Memory B cell (primary cell): ENCODE data around the gene POLR2E.
A peak's percentile ranks its signal among the peaks of the same experiment; 100 is the strongest.

ENCODE experiments used
- ATAC-seq: fragments of 150-1000 bp; cut with Tn5 transposase; 2 replicates; pipeline ENCODE4 v1.10.0; 2021; ENCODE audit warnings: low read depth, mild to moderate bottlenecking, moderate library complexity
- DNase-seq, 2 donors: peaks; one replicate each; pipeline ENCODE4 v3.0.0; 2022; ENCODE audit warnings: low spot score in 2 of 2
- H3K27ac Mint-ChIP-seq: one replicate; pipeline ENCODE4 v1.8.0; 2022; ENCODE audit warnings: mild to moderate bottlenecking, moderate library complexity, mixed read lengths
- H3K27me3 Mint-ChIP-seq: one replicate; pipeline ENCODE4 v1.8.0; 2022; ENCODE audit warnings: mixed read lengths
- H3K36me3 Mint-ChIP-seq: one replicate; pipeline ENCODE4 v1.8.0; 2022; ENCODE audit warnings: mild to moderate bottlenecking, mixed read lengths
- H3K4me1 Mint-ChIP-seq: one replicate; pipeline ENCODE4 v1.8.0; 2022; ENCODE audit warnings: mixed read lengths
- H3K4me3 Mint-ChIP-seq: one replicate; pipeline ENCODE4 v1.8.0; 2022; ENCODE audit warnings: mild to moderate bottlenecking, moderate library complexity, mixed read lengths
- H3K9me3 Mint-ChIP-seq: one replicate; pipeline ENCODE4 v1.8.0; 2022; ENCODE audit warnings: mixed read lengths

POLR2E gene

DNA sequence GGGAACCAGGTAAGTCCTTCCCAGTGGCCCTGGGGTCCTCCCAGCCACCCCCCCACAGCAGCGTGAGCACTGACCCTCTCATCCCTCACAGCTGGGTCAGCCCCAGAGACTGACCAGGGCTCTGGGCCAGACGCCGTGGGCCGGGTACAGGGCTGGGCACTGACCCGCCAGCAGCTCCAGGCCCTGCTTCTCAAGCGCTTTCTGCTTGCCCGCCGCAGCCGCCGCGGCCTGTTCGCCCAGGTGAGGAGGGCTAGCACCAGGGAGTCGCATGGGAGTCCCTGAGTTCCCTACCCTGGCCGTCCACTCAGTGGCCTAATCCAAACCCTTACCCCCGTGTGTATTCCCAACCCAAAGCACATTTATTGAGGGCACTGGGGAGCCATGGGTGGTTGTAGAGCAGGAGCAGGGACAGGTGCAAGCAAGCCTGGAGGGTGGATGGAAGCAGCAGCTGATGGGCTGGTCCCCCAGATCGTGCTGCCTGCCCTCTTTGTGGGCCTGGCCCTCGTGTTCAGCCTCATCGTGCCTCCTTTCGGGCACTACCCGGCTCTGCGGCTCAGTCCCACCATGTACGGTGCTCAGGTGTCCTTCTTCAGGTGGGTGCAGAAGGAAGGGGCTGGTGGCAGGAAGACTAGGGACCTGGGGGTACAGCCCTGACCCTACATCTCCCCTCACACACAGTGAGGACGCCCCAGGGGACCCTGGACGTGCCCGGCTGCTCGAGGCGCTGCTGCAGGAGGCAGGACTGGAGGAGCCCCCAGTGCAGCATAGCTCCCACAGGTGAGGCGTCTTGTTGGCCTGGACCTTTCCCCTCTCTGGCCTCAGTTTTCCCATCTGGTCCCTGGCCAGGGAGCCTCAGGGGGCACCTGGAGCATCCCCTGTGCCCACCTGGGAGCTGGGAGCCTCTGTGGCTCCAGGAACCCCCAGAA is 40.8 kb downstream of the POLR2E start:
- ATAC-seq = no peak
- Mint-ChIP-seq H3K36me3 (peaks cover 23% of the 10 kb centered on the region), H3K27ac (no peak overlapping the region), H3K27me3 (no peaks in the 10 kb centered on the region), H3K4me3 (no peak overlapping the region), H3K9me3 (no peaks in the 10 kb centered on the region), H3K4me1 (peaks cover 23% of the 10 kb centered on the region)
- no peak for DNase-seq

DNA sequence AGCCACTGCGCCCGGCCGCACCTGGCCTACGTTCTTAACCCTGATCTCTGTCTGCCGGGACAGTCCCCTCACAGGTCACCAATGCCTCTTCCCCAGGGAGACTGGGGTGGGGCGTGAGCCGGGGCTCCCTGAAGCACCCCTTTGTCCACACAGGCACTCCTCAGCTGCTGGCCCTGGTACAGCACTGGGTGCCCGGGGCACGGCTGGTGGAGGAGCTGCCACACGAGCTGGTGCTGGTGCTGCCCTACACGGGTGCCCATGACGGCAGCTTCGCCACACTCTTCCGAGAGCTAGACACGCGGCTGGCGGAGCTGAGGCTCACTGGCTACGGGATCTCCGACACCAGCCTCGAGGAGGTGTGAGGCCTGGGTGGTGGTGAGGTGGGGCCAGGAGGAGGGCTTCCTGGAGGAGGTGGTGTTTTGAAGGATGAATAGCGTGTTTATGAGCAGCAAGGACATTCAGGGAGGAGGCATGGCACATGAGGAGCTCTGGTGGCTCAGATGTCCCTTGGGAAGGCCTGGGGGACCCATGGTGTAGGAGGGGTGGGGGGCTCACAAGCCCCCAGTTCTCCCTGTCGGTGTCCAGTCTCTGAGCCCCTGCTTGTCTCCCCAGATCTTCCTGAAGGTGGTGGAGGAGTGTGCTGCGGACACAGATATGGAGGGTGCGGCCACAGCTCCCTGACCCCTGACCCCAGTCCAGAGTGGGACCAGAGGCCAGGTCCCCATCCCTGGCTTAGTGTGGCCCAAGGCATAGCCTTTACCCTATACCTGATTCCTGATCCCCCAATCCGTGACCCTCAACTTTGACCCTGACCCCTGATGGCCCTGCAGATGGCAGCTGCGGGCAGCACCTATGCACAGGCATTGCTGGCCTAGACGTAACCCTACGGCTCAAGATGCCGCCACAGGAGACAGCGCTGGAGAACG is 41.7 kb downstream of the POLR2E start:
- no peaks in the 10 kb centered on the region for H3K9me3 Mint-ChIP-seq
- H3K4me3 Mint-ChIP-seq = no peak overlapping the region
- peaks cover 21% of the 10 kb centered on the region for H3K4me1 Mint-ChIP-seq
- H3K27ac Mint-ChIP-seq = no peak overlapping the region
- ATAC-seq (no peak), DNase-seq (no peak)
- H3K27me3 Mint-ChIP-seq = no peaks in the 10 kb centered on the region
- H3K36me3 Mint-ChIP-seq = peaks cover 22% of the 10 kb centered on the region

DNA sequence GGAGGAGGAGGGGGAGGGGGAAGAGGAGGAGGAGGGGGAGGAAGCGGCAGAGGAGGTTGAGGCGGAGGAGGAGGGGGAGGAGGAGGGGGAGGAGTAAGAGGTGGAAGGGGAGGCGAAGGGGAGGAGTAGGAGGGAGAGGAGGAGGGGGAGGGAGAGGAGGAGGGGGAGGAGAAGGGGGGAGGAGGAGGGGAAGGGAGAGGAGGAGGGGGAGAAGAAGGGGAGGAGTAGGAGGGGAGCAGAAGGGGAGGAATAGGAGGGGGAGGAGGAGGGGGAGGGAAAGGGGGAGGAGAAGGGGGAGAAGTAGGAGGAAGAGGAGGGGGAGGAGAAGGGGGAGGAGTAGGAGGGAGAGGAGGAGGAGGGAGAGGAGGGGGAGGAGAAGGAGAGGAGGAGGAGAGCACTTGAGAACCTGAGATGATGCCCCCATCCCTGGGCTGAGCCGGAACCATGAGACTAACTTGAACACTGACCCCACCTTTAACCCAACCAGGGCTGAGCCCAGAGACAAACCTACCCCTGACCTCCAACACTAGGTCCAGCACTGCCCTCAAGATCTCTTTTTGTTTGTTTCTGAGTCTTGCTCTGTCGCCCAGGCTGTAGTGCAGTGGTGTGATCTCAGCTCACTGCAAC is 42.7 kb downstream of the POLR2E start:
- Mint-ChIP-seq H3K4me3 (no peak overlapping the region), H3K9me3 (no peaks in the 10 kb centered on the region), H3K4me1 (peaks cover 12% of the 10 kb centered on the region), H3K27me3 (no peaks in the 10 kb centered on the region), H3K27ac (no peak overlapping the region), H3K36me3 (peaks cover 20% of the 10 kb centered on the region)
- ATAC-seq (no peak), DNase-seq (no peak)

DNA sequence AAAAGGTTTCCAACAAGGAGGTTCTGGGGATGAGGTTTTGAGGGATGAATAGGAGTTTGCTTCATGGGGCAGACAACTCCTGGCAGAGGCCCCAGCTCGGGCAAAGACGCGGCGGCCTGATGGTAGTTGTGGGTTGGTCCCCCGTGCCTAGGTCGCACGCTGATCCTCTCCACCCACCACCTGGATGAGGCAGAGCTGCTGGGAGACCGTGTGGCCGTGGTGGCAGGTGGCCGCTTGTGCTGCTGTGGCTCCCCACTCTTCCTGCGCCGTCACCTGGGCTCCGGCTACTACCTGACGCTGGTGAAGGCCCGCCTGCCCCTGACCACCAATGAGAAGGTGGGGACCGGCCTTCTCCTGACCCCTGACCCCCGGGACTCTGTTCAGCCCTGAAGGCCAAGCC is 43.4 kb downstream of the POLR2E start:
- H3K4me1 Mint-ChIP-seq = peaks cover 11% of the 10 kb centered on the region

DNA sequence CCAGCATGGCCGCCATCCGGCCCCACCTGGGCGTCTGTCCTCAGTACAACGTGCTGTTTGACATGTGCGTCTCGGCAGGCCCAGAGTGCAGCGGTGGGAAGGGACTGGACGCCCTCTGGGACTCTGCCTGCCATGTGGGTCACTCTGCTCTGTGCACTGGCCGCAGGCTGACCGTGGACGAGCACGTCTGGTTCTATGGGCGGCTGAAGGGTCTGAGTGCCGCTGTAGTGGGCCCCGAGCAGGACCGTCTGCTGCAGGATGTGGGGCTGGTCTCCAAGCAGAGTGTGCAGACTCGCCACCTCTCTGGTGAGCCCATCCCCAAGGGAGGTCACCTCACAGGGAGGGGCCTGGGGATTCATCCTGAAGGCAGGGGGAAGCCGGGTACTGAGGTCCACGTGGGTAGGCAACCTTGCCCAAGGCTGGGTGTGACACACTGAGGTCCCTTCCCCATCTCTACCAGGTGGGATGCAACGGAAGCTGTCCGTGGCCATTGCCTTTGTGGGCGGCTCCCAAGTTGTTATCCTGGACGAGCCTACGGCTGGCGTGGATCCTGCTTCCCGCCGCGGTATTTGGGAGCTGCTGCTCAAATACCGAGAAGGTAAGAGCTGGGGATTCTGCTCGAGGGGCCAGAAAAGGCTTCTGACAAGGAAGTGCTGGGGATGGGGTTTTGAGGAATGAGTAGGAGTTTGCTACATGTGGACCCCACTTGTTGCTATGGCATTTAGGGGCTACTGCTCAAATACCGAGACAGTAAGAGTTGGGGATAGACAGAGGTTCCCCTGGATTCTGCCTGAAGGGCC is 44.0 kb downstream of the POLR2E start:
- Mint-ChIP-seq H3K27me3 (no peaks in the 10 kb centered on the region), H3K27ac (no peak overlapping the region), H3K36me3 (peaks cover 10% of the 10 kb centered on the region), H3K4me1 (peaks cover 5% of the 10 kb centered on the region), H3K9me3 (no peaks in the 10 kb centered on the region), H3K4me3 (no peak overlapping the region)
- no peak for DNase-seq
- ATAC-seq = no peak

More for the DNA sequence above, 43.4 kb downstream of the POLR2E start:
- Mint-ChIP-seq H3K27me3 (no peaks in the 10 kb centered on the region), H3K9me3 (no peaks in the 10 kb centered on the region), H3K27ac (no peak overlapping the region), H3K36me3 (peaks cover 16% of the 10 kb centered on the region), H3K4me3 (no peak overlapping the region)
- DNase-seq (no peak), ATAC-seq (no peak)

DNA sequence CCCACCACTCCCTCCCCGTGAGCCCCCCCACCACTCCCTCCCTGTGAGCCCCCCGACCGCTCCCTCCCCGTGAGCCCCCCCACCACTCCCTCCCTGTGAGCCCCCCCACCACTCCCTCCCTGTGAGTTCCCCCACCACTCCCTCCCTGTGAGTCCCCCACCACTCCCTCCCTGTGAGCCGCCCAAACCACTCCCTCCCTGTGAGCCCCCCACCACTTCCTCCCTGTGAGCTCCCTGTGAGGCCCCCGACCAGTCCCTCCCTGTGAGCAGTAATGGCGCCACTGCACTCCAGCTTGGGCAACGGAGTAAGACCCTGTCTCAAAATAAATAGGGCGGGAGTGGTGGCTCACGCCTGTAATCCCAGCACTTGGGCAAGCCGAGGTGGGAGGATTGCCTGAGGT is 45.4 kb downstream of the POLR2E start:
- peak overlapping the region; percentile 55 for H3K27ac Mint-ChIP-seq
- no peaks in the 10 kb centered on the region for H3K9me3 Mint-ChIP-seq
- H3K4me1 Mint-ChIP-seq = peaks cover 10% of the 10 kb centered on the region
- no peaks in the 10 kb centered on the region for H3K27me3 Mint-ChIP-seq
- ATAC-seq (no peak), DNase-seq (no peak)
- H3K4me3 Mint-ChIP-seq = no peak overlapping the region
- peaks cover 10% of the 10 kb centered on the region for H3K36me3 Mint-ChIP-seq

DNA sequence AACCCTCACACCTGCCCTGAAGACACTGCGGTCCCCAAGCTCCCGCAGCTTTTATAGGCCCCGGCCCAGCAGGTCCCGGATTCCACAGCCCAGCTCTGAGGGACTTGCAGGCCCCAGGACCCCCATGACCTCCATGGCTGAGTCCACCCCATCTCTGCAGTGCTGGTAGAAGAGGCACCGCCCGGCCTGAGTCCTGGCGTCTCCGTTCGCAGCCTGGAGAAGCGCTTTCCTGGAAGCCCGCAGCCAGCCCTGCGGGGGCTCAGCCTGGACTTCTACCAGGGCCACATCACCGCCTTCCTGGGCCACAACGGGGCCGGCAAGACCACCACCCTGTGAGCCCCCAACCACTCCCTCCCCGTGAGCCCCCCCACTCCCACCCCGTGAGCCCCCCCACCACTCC is 46.1 kb downstream of the POLR2E start:
- peaks cover 15% of the 10 kb centered on the region for H3K36me3 Mint-ChIP-seq
- H3K4me1 Mint-ChIP-seq = peaks cover 10% of the 10 kb centered on the region
- DNase-seq (no peak), ATAC-seq (no peak)
- no peak overlapping the region for H3K27ac Mint-ChIP-seq
- no peaks in the 10 kb centered on the region for H3K9me3 Mint-ChIP-seq
- H3K27me3 Mint-ChIP-seq = no peaks in the 10 kb centered on the region
- H3K4me3 Mint-ChIP-seq = no peak overlapping the region

DNA sequence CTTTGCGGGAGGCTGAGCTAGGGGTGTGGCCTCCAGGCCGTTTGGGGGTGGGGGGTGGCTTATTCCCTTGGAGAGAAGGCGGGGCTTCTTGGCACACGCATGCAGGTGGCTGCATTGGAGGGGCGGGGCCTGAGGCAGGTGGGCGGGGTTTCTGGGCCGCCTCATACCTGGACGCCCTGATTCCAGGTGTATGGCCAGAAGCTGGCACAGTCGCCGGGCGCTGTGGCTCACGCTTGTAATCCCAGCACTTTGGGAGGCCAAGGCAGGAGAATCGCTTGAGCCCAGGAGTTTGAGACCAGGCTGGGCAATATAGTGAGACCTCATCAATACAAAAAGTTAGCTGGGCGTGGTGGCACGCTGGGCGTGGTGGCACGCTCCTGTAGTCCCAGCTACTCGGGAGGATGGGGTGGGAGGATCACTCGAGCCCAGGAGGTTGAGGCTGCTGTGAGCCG is 47.5 kb downstream of the POLR2E start:
- peaks cover 9% of the 10 kb centered on the region for H3K4me1 Mint-ChIP-seq
- no peak overlapping the region for H3K4me3 Mint-ChIP-seq
- H3K36me3 Mint-ChIP-seq = peaks cover 8% of the 10 kb centered on the region
- no peaks in the 10 kb centered on the region for H3K9me3 Mint-ChIP-seq
- H3K27ac Mint-ChIP-seq = no peak overlapping the region
- peak; percentile 19 for ATAC-seq
- no peak for DNase-seq
- H3K27me3 Mint-ChIP-seq = no peaks in the 10 kb centered on the region

DNA sequence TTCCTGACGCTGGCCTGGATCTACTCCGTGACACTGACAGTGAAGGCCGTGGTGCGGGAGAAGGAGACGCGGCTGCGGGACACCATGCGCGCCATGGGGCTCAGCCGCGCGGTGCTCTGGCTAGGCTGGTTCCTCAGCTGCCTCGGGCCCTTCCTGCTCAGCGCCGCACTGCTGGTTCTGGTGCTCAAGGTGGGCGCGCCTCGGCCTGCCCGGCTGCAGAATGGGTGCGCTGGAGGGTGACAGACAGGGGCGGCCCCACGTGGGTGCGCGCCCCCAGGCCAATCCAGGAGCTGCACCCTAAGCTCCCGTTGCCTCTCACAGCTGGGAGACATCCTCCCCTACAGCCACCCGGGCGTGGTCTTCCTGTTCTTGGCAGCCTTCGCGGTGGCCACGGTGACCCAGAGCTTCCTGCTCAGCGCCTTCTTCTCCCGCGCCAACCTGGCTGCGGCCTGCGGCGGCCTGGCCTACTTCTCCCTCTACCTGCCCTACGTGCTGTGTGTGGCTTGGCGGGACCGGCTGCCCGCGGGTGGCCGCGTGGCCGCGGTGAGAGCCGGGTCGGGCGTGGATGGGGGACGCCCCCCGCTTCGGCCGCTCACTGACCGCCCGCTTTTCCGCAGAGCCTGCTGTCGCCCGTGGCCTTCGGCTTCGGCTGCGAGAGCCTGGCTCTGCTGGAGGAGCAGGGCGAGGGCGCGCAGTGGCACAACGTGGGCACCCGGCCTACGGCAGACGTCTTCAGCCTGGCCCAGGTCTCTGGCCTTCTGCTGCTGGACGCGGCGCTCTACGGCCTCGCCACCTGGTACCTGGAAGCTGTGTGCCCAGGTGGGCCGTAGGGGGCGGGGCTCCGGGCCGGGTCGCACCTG is 48.1 kb downstream of the POLR2E start:
- no peak overlapping the region for H3K4me3 Mint-ChIP-seq
- H3K9me3 Mint-ChIP-seq = no peaks in the 10 kb centered on the region
- peaks cover 10% of the 10 kb centered on the region for H3K36me3 Mint-ChIP-seq
- ATAC-seq (peak; percentile 37), DNase-seq (no peak)
- peaks cover 7% of the 10 kb centered on the region for H3K4me1 Mint-ChIP-seq
- no peak overlapping the region for H3K27ac Mint-ChIP-seq
- no peaks in the 10 kb centered on the region for H3K27me3 Mint-ChIP-seq

DNA sequence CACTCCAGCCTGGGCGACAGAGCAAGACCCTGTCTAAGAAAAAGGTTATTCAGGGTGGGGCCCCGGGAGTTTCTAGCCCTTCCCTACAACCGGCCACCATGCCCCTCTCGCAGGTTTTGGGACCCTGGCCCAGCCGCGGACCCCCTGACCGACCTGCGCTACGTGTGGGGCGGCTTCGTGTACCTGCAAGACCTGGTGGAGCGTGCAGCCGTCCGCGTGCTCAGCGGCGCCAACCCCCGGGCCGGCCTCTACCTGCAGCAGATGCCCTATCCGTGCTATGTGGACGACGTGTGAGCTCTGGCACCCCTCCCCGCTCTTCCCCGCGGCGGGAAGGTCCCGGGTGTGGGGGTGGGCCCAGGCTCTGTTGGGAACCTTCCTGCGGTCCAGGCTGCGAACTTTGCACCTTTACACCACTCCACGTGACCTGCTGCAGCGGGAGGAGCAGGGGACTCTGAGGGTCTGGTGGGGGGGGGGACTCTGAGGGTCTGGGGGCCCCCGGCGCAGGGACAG is 49.0 kb downstream of the POLR2E start:
- DNase-seq = no peak
- peaks cover 10% of the 10 kb centered on the region for H3K36me3 Mint-ChIP-seq
- H3K27ac Mint-ChIP-seq = no peak overlapping the region
- no peaks in the 10 kb centered on the region for H3K27me3 Mint-ChIP-seq
- no peak overlapping the region for H3K4me3 Mint-ChIP-seq
- no peaks in the 10 kb centered on the region for H3K9me3 Mint-ChIP-seq
- H3K4me1 Mint-ChIP-seq = peaks cover 7% of the 10 kb centered on the region
- no peak for ATAC-seq

DNA sequence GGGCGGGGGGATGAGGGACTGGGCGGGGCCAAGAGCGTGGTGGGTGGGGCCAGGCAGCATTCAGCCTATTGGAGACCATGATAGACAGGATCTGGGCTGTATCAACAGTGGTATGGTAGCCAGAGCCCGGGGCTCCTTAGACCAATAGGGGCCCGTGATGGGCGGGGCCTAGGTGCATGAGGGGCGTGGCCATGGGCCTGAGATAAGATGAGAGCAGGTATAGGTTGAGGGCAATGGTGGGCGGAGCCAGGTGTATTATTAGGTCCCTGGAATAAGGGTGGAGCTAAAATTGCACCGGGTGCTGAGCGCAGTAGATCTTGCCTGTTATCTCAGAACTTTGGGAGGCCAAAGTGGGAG is 50.0 kb downstream of the POLR2E start:
- Mint-ChIP-seq H3K36me3 (peaks cover 10% of the 10 kb centered on the region), H3K27me3 (no peaks in the 10 kb centered on the region), H3K4me1 (peaks cover 12% of the 10 kb centered on the region), H3K4me3 (no peak overlapping the region), H3K9me3 (no peaks in the 10 kb centered on the region), H3K27ac (no peak overlapping the region)
- DNase-seq (peak in 1 of 2 donors; percentile 53), ATAC-seq (peak; percentile 56)

DNA sequence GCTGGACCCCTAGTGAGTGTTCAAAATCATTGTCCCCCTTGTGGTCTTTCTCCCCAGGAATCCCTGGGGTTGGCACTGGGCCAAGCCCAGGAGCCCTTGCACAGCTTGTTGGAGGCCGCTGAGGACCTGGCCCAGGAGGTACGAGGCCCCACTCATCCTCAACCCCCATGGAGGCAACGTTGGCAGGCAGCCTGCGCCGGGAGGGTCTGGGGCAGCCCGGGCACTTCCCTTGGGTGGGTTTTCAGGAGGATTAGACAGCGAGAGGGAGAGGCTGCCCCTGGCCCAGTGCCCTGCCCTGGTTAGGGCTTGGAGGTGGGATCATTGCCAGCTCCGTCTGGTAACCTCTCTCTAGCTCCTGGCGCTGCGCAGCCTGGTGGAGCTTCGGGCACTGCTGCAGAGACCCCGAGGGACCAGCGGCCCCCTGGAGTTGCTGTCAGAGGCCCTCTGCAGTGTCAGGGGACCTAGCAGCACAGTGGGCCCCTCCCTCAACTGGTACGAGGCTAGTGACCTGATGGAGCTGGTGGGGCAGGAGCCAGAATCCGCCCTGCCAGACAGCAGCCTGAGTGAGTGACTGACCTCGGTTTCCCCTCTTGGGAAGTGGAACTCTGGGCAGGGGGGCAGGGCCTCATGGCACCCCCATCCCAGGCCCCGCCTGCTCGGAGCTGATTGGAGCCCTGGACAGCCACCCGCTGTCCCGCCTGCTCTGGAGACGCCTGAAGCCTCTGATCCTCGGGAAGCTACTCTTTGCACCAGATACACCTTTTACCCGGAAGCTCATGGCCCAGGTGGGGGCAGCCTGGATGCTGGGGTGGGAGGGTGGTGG is 52.3 kb downstream of the POLR2E start:
- Mint-ChIP-seq H3K27ac (no peak overlapping the region), H3K4me3 (peak overlapping the region; percentile 55)

More for the DNA sequence above, 52.3 kb downstream of the POLR2E start:
- H3K36me3 Mint-ChIP-seq = peaks cover 11% of the 10 kb centered on the region
- ATAC-seq (no peak), DNase-seq (no peak)
- H3K4me1 Mint-ChIP-seq = peaks cover 24% of the 10 kb centered on the region
- no peaks in the 10 kb centered on the region for H3K27me3 Mint-ChIP-seq
- H3K9me3 Mint-ChIP-seq = no peaks in the 10 kb centered on the region
